Neural cell (in vitro differentiated cells): ENCODE results near the gene CCDC24. TPM values are rescaled to one million over a fixed set of nuclear protein-coding genes. Genes with fewer than 3 reads are reported as not detected.

Experiments used
- H2AFZ ChIP-seq: fragments of 200-600, 300-800 bp; sonication (generic), shearing (Covaris generic); 2 replicates; pipeline ENCODE4 v1.6.0; 2014; ENCODE audit warnings: low read depth, mild to moderate bottlenecking, antibody characterized with exemption, low read length, moderate library complexity
- H3F3A ChIP-seq: fragments of 200-600 bp; shearing (Covaris generic); 2 replicates; pipeline ENCODE4 v1.6.1; 2016; ENCODE audit warnings: mild to moderate bottlenecking, moderate library complexity, mixed read lengths, antibody characterized with exemption, low read length; ENCODE audit not compliant: insufficient read depth, poor library complexity, severe bottlenecking
- H3K27ac ChIP-seq: fragments of 200-600, 300-800 bp; sonication (generic), shearing (Covaris generic); 2 replicates; pipeline ENCODE4 v1.5.1; 2014; ENCODE audit warnings: mild to moderate bottlenecking, low read length, moderate library complexity
- H3K27me3 ChIP-seq: fragments of 300-800, 200-600 bp; sonication (generic), shearing (Covaris generic); 2 replicates; pipeline ENCODE4 v1.6.0; 2014; ENCODE audit warnings: mild to moderate bottlenecking, low read depth, low read length, moderate library complexity; ENCODE audit not compliant: insufficient read depth
- H3K36me3 ChIP-seq: fragments of 300-800, 200-600 bp; sonication (generic), shearing (Covaris generic); 2 replicates; pipeline ENCODE4 v1.5.1; 2014; ENCODE audit warnings: mild to moderate bottlenecking, antibody characterized with exemption, low read length, moderate library complexity; ENCODE audit not compliant: insufficient read depth
- H3K4me2 ChIP-seq: fragments of 300-800, 200-600 bp; sonication (generic), shearing (Covaris generic); 2 replicates; pipeline ENCODE4 v1.6.0; 2014; ENCODE audit warnings: mild to moderate bottlenecking, low read length
- H3K4me3 ChIP-seq: fragments of 300-800, 200-600 bp; sonication (generic), shearing (Covaris generic); 2 replicates; pipeline ENCODE4 v1.5.1; 2014; ENCODE audit warnings: mild to moderate bottlenecking, low read length, moderate library complexity
- H3K79me2 ChIP-seq: fragments of 200-600 bp; shearing (Covaris generic); replicated peaks from 2 replicates; pipeline ENCODE4 v1.6.0; 2014; ENCODE audit warnings: mild to moderate bottlenecking, low read length, moderate library complexity; ENCODE audit not compliant: insufficient read depth
- H3K9ac ChIP-seq: fragments of 300-800, 200-600 bp; sonication (generic), shearing (Covaris generic); 2 replicates; pipeline ENCODE4 v1.6.1; 2016; ENCODE audit warnings: mild to moderate bottlenecking, low read length, mixed read lengths
- H3K9me2 ChIP-seq: fragments of 200-600 bp; shearing (Covaris generic); 2 replicates; pipeline ENCODE4 v1.6.1; 2016; ENCODE audit warnings: mild to moderate bottlenecking, low read length, mixed read lengths; ENCODE audit not compliant: insufficient read depth
- H3K9me3 ChIP-seq: fragments of 200-600, 300-800 bp; sonication (generic), shearing (Covaris generic); 2 replicates; pipeline ENCODE4 v1.6.1; 2016; ENCODE audit warnings: mild to moderate bottlenecking, mixed run types, low read length, moderate library complexity, mixed read lengths
- H4K20me1 ChIP-seq: fragments of 200-600 bp; shearing (Covaris generic); 2 replicates; pipeline ENCODE4 v1.6.1; 2016; ENCODE audit warnings: mild to moderate bottlenecking, mixed run types; ENCODE audit not compliant: insufficient read depth
- CTCF ChIP-seq: fragments of 450-650 bp; IDR thresholded peaks from 2 replicates; pipeline ENCODE4 v1.5.1; 2014; ENCODE audit warnings: antibody characterized with exemption, mild to moderate bottlenecking, moderate library complexity; ENCODE audit not compliant: poor library complexity, severe bottlenecking
- EP300 ChIP-seq: fragments of 450-650 bp; conservative IDR thresholded peaks from 2 replicates; pipeline ENCODE4 v1.6.1; 2014; ENCODE audit warnings: antibody characterized with exemption, mild to moderate bottlenecking, moderate library complexity; ENCODE audit not compliant: poor library complexity, severe bottlenecking
- EZH2 ChIP-seq: fragments of 200-600, 300-800 bp; shearing (Covaris generic), sonication (generic); IDR thresholded peaks from 2 replicates; pipeline ENCODE4 v1.6.1; 2014; ENCODE audit warnings: antibody characterized with exemption, low read length, borderline replicate concordance, mild to moderate bottlenecking; ENCODE audit not compliant: insufficient read depth, poor library complexity, severe bottlenecking
- MXI1 ChIP-seq: fragments of 450-650 bp; conservative IDR thresholded peaks from 2 replicates; pipeline ENCODE4 v1.6.1; 2014; ENCODE audit warnings: antibody characterized with exemption, mild to moderate bottlenecking; ENCODE audit not compliant: poor library complexity, severe bottlenecking
- POLR2AphosphoS5 ChIP-seq: IDR thresholded peaks from 2 replicates; pipeline ENCODE4 v1.6.1; 2012
- RAD21 ChIP-seq: fragments of 450-650 bp; conservative IDR thresholded peaks from 2 replicates; pipeline ENCODE4 v1.6.1; 2014; ENCODE audit warnings: antibody characterized with exemption, mild to moderate bottlenecking, moderate library complexity
- REST ChIP-seq: IDR thresholded peaks from 2 replicates; pipeline ENCODE4 v1.6.1; 2012; ENCODE audit warnings: borderline replicate concordance
- SMC3 ChIP-seq: fragments of 450-650 bp; conservative IDR thresholded peaks from 2 replicates; pipeline ENCODE4 v1.6.1; 2014; ENCODE audit warnings: antibody characterized with exemption, mild to moderate bottlenecking, moderate library complexity; ENCODE audit not compliant: poor library complexity
- TAF1 ChIP-seq: IDR thresholded peaks from 2 replicates; pipeline ENCODE4 v1.6.1; 2012; ENCODE audit warnings: low read depth
- polyA plus RNA-seq: library from polyadenylated mRNA; depleted of rRNA; stranded (reverse); fragments of >200 nt; gene quantifications from 2 replicates; pipeline ENCODE4 v1.2.3, GENCODE V29; 2014

The CCDC24 gene
- polyA plus RNA-seq, 1 donor from 2014 or later = 16.5 TPM

GRCh38 chr1:43968348-43968948 lies 23.0 kb upstream of the CCDC24 start:
- H3K79me2 ChIP-seq = no peaks in the 10 kb centered on the region
- peaks cover 12% of the 10 kb centered on the region for H3K36me3 ChIP-seq
- H3K9ac ChIP-seq = no peak overlapping the region
- H3K9me2 ChIP-seq = no peaks in the 10 kb centered on the region
- H3K4me3 ChIP-seq = no peak overlapping the region
- H3K27ac ChIP-seq = no peak overlapping the region
- H4K20me1 ChIP-seq = no peaks in the 10 kb centered on the region
- H3F3A ChIP-seq = no peaks in the 10 kb centered on the region
- no peak overlapping the region for H3K4me2 ChIP-seq
- no peaks in the 10 kb centered on the region for H3K27me3 ChIP-seq
- H3K9me3 ChIP-seq = no peaks in the 10 kb centered on the region
- TF ChIP-seq REST = no peak
- no peak for TF ChIP-seq POLR2AphosphoS5
- no peak for TF ChIP-seq SMC3
- no peak for TF ChIP-seq MXI1
- TF ChIP-seq TAF1 = no peak
- no peak for TF ChIP-seq RAD21
- TF ChIP-seq CTCF = no peak
- no peak for TF ChIP-seq EZH2
- TF ChIP-seq EP300 = no peak
- no peak overlapping the region for H2AFZ ChIP-seq

GRCh38 chr1:43969416-43969745 lies 22.0 kb upstream of the CCDC24 start:
- Histone ChIP-seq H3K27ac (no peak overlapping the region), H3K4me3 (peak overlapping the region; percentile 85), H3K9ac (no peak overlapping the region), H3F3A (no peaks in the 10 kb centered on the region), H4K20me1 (no peaks in the 10 kb centered on the region), H3K36me3 (peaks cover 4% of the 10 kb centered on the region), H3K27me3 (no peaks in the 10 kb centered on the region), H3K9me2 (no peaks in the 10 kb centered on the region), H3K9me3 (no peaks in the 10 kb centered on the region), H3K4me2 (peak overlapping the region; percentile 94), H2AFZ (no peak overlapping the region), H3K79me2 (no peaks in the 10 kb centered on the region)
- TF ChIP-seq EP300 (no peak), POLR2AphosphoS5 (no peak), MXI1 (no peak), REST (no peak), EZH2 (no peak), RAD21 (no peak), SMC3 (no peak), TAF1 (no peak)
